LNCaP clone FGC (cell line): Measurements from ENCODE around the gene LRRC4.

Experiments used
- DNase-seq: peaks from one replicate; pipeline ENCODE4 v3.0.0-alpha.2; 2011; ENCODE audit warnings: low read depth
- H3K4me3 ChIP-seq: 2 replicates; pipeline ENCODE4 v1.5.1; 2011; ENCODE audit warnings: mild to moderate bottlenecking, low read depth, low read length, control low read depth
- TF ChIP-seq, protein P1 (sequence below): IDR thresholded peaks from 2 replicates; pipeline ENCODE4 v1.5.1; 2012; ENCODE audit warnings: mild to moderate bottlenecking; ENCODE audit not compliant: control insufficient read depth, insufficient read depth; ENCODE audit errors: extremely low read depth

The LRRC4 gene

GRCh38 chr7:128063088-128063487, 31.9 kb upstream of the LRRC4 start:
- H3K4me3 ChIP-seq, result no peak overlapping the region
- TF ChIP-seq, protein P1, sequence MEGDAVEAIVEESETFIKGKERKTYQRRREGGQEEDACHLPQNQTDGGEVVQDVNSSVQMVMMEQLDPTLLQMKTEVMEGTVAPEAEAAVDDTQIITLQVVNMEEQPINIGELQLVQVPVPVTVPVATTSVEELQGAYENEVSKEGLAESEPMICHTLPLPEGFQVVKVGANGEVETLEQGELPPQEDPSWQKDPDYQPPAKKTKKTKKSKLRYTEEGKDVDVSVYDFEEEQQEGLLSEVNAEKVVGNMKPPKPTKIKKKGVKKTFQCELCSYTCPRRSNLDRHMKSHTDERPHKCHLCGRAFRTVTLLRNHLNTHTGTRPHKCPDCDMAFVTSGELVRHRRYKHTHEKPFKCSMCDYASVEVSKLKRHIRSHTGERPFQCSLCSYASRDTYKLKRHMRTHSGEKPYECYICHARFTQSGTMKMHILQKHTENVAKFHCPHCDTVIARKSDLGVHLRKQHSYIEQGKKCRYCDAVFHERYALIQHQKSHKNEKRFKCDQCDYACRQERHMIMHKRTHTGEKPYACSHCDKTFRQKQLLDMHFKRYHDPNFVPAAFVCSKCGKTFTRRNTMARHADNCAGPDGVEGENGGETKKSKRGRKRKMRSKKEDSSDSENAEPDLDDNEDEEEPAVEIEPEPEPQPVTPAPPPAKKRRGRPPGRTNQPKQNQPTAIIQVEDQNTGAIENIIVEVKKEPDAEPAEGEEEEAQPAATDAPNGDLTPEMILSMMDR, result no peak
- no peak for DNase-seq

GRCh38 chr7:128060018-128060417, 28.8 kb upstream of the LRRC4 start:
- no peak overlapping the region for H3K4me3 ChIP-seq
- DNase-seq, result no peak
- TF ChIP-seq, protein P1, result no peak

GRCh38 chr7:128059143-128059988, 28.1 kb upstream of the LRRC4 start:
- H3K4me3 ChIP-seq, result no peak overlapping the region
- DNase-seq, result no peak
- TF ChIP-seq, protein P1, result no peak

GRCh38 chr7:128057909-128058308, 26.7 kb upstream of the LRRC4 start:
- H3K4me3 ChIP-seq, result no peak overlapping the region
- TF ChIP-seq, protein P1, result no peak
- DNase-seq, result no peak

GRCh38 chr7:128056901-128057300, 25.7 kb upstream of the LRRC4 start:
- no peak for DNase-seq
- H3K4me3 ChIP-seq, result no peak overlapping the region
- TF ChIP-seq, protein P1, result no peak

DNA sequence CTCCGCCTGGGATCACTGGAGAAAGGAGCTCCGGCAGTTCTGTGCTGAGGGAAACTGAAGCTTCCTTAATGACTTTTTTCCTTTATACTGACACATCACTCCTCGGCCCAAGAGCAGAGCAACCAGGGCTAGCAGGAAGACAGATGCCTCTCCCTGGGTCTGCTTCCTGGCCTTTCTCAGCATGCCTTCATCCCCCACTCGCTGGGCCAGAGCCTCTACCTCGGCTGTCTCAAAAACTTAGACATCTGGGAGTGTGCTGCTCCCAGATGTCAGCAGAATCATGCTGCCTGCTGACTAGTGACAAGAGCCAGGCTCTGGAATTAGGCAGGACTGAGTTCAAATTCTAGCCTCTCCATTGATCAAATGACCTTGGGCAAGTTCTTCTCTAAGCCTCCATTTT, 24.4 kb upstream of the LRRC4 start:
- TF ChIP-seq, protein P1, result no peak
- H3K4me3 ChIP-seq, result no peak overlapping the region
- no peak for DNase-seq

DNA sequence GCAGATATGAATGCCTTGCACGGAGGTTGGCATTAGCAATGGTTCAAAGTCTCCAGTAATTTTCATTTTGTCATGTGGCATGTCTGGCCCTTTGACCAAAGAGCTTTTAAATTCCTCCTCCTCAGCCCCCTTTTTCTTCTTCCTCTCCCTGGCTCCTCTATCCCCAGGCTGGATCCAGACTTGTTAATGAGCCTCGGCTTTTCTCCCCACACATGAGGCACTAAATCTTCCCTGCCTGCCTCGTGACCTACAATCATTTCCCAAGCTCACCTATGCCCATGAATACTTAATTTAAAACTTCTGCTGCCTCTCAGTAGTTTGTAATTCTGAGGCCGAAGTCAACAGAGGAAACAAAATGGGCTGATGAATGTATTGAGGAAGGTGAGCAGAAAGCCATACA, 23.3 kb upstream of the LRRC4 start:
- H3K4me3 ChIP-seq, result no peak overlapping the region
- TF ChIP-seq, protein P1, result no peak

More for the DNA sequence above, 23.3 kb upstream of the LRRC4 start:
- no peak for DNase-seq
